Panc1 (cell line): ENCODE results near the gene SPRYD3. TPM values are rescaled to one million over a fixed set of nuclear protein-coding genes. Genes with fewer than 3 reads are reported as not detected.

Source experiments
- ATAC-seq: fragments of 200-7000 bp; cut with Tn5 transposase; 2 replicates; pipeline ENCODE4 v1.9.1; 2020; ENCODE audit warnings: mild to moderate bottlenecking, moderate library complexity
- BruUV-seq: library from RNA; stranded (reverse); fragments of 400-500 nt; replicated peaks from 2 replicates; lab custom pipeline; 2021; lab: Mats Ljungman, UMichigan
- CTCF ChIA-PET: fragments of 300-600 bp; sonication (Branson Sonifier 250); formaldehyde crosslinking; loops from one replicate; lab custom pipeline; 2022; ENCODE audit warnings: antibody characterized with exemption; lab: Charles Lee
- POLR2A ChIA-PET: fragments of 300-600 bp; sonication (Branson Sonifier 250); formaldehyde crosslinking; loops from one replicate; lab custom pipeline; 2022; ENCODE audit warnings: antibody characterized with exemption; lab: Charles Lee
- DNase-seq: peaks from one replicate; pipeline ENCODE4 v3.0.0-alpha.2; 2010; ENCODE audit warnings: low read depth, low spot score
- H3K27ac ChIP-seq: 2 replicates; pipeline ENCODE4 v1.5.1; 2011; ENCODE audit warnings: mild to moderate bottlenecking, low read length, inconsistent platforms
- H3K27me3 ChIP-seq: fragments of 200-500 bp; sonication (Bioruptor generic); 2 replicates; pipeline ENCODE4 v1.6.0; 2014; ENCODE audit warnings: low read length, inconsistent platforms; ENCODE audit not compliant: control insufficient read depth, insufficient read depth
- H3K36me3 ChIP-seq: fragments of 200-500 bp; sonication (Bioruptor generic); 2 replicates; pipeline ENCODE4 v1.5.1; 2014; ENCODE audit warnings: inconsistent platforms, mild to moderate bottlenecking, low read length, moderate library complexity; ENCODE audit not compliant: control insufficient read depth, insufficient read depth
- H3K4me1 ChIP-seq: 2 replicates; pipeline ENCODE4 v1.5.1; 2011; ENCODE audit warnings: inconsistent platforms, mild to moderate bottlenecking, low read length, moderate library complexity; ENCODE audit not compliant: control insufficient read depth, insufficient read depth
- H3K4me3 ChIP-seq, 2 experiments: 2 replicates each; pipeline ENCODE4 v1.5.1; 2011 to 2012; ENCODE audit warnings: low read depth in 2 of 2, low read length in 2 of 2, mild to moderate bottlenecking in 2 of 2, inconsistent platforms in 1 of 2, moderate library complexity in 1 of 2
- H3K9me3 ChIP-seq: fragments of 200-500 bp; sonication (Bioruptor generic); 2 replicates; pipeline ENCODE4 v1.5.1; 2014; ENCODE audit warnings: low read depth, mild to moderate bottlenecking, inconsistent platforms, low read length, moderate library complexity; ENCODE audit not compliant: control insufficient read depth, insufficient read depth
- CTCF ChIP-seq: fragments of 450-650 bp; IDR thresholded peaks from 2 replicates; pipeline ENCODE4 v1.5.1; 2017; ENCODE audit warnings: mild to moderate bottlenecking
- POLR2AphosphoS5 ChIP-seq: IDR thresholded peaks from 2 replicates; pipeline ENCODE4 v1.6.1; 2012; ENCODE audit warnings: mild to moderate bottlenecking, low read depth, low read length, moderate library complexity
- REST ChIP-seq, 2 experiments: IDR thresholded peaks; 2 replicates each; pipeline ENCODE4 v1.6.1; 2011 to 2012; ENCODE audit warnings: low read depth in 2 of 2, control low read depth in 1 of 2, low read length in 1 of 2, mild to moderate bottlenecking in 1 of 2, moderate library complexity in 1 of 2; ENCODE audit not compliant: insufficient read depth in 1 of 2
- SIN3A ChIP-seq: IDR thresholded peaks from 2 replicates; pipeline ENCODE4 v1.6.1; 2012; ENCODE audit warnings: low read depth, mild to moderate bottlenecking, low read length, moderate library complexity, borderline replicate concordance; ENCODE audit not compliant: insufficient read depth
- TCF7L2 ChIP-seq: IDR thresholded peaks from 2 replicates; pipeline ENCODE4 v1.6.1; 2011; ENCODE audit warnings: mild to moderate bottlenecking, low read depth, low read length, inconsistent platforms
- in situ Hi-C: cut with HindIII; loops from 2 replicates; pipeline ENCODE4 v1.10.0; 2016; ENCODE audit warnings: low sequenced_read_pairs, low pct_unique_long_range_greater_than_20kb
- intact Hi-C: fragments of 100-400 bp; cut with micrococcal nuclease; formaldehyde crosslinking; loops from one replicate; pipeline ENCODE4 v1.10.0; 2022; ENCODE audit not compliant: unreplicated experiment
- total RNA-seq: library from RNA; stranded (reverse); gene quantifications from one replicate; pipeline ENCODE4 v1.2.1, GENCODE V29; 2021; ENCODE audit not compliant: unreplicated experiment

SPRYD3 gene
- total RNA-seq, 1 experiment from 2014 or later: 25.0 TPM

GRCh38 chr12:53061404-53062010 lies 17.7 kb downstream of the SPRYD3 start:
- in situ Hi-C loops: no loop called here

More at GRCh38 chr12:53061404-53062010, 17.7 kb downstream of the SPRYD3 start:
- Histone ChIP-seq H3K4me1 (peaks cover 13% of the 10 kb centered on the region), H3K9me3 (no peaks in the 10 kb centered on the region), H3K4me3 (no peak overlapping the region), H3K27me3 (no peaks in the 10 kb centered on the region), H3K36me3 (no peaks in the 10 kb centered on the region; the same call in 1 of the 2 replicates), H3K27ac (0 out of 2 replicates have a peak overlapping the region, but pooled peaks have one; percentile 12)
- no peak for TF ChIP-seq SIN3A
- no peak for TF ChIP-seq TCF7L2
- no peak for TF ChIP-seq REST (IDR thresholded peaks at IDR 0.05; ENCODE audit: insufficient read depth in 1 of 2, low read depth in 2 of 2, low read length in 1 of 2)
- TF ChIP-seq POLR2AphosphoS5: no peak; the same call in 1 of the 2 replicates
- peak; percentile 71 for TF ChIP-seq CTCF
- no TSS peak for BruUV-seq
- CTCF ChIA-PET: interaction anchor here (1.3 kb wide), 1 partner anchor 13 kb away, joined by 3 read pairs; no protein-coding TSS in a partner anchor
- POLR2A ChIA-PET: no interaction called here
- DNase-seq (no peak), ATAC-seq (peak; percentile 65)
- intact Hi-C loops: loop anchor here (10.0 kb wide), 1 partner anchor 93 kb away; no protein-coding TSS in a partner anchor
